Measurements from ENCODE around the gene GDAP1L1. TPM values are rescaled to one million over a fixed set of nuclear protein-coding genes. Genes with fewer than 3 reads are reported as not detected.
"Not testable (repeated sequence)": the region's sequence is repeated elsewhere in the genome, so short reads cannot be mapped to it uniquely, and the experiment has no call there.

GDAP1L1 gene
- total RNA-seq, 4 donors from 2014 or later = not detected

GRCh38 chr20:44288252-44288651 is 41.1 kb downstream of the GDAP1L1 start:
- intact Hi-C loops (cut with DNase I; ENCODE audit: low total_unique reads) = no loop called here
- ATAC-seq (no peak), DNase-seq (no peak)
- Histone ChIP-seq H3K4me1 (no peaks in the 10 kb centered on the region), H3K9me3 (no peaks in the 10 kb centered on the region), H3K36me3 (no peaks in the 10 kb centered on the region), H3K27ac (no peak overlapping the region), H3K27me3 (no peaks in the 10 kb centered on the region), H3K4me3 (no peak overlapping the region)
- no peak for TF ChIP-seq POLR2A (IDR thresholded peaks at IDR 0.05)
- TF ChIP-seq, protein P1, sequence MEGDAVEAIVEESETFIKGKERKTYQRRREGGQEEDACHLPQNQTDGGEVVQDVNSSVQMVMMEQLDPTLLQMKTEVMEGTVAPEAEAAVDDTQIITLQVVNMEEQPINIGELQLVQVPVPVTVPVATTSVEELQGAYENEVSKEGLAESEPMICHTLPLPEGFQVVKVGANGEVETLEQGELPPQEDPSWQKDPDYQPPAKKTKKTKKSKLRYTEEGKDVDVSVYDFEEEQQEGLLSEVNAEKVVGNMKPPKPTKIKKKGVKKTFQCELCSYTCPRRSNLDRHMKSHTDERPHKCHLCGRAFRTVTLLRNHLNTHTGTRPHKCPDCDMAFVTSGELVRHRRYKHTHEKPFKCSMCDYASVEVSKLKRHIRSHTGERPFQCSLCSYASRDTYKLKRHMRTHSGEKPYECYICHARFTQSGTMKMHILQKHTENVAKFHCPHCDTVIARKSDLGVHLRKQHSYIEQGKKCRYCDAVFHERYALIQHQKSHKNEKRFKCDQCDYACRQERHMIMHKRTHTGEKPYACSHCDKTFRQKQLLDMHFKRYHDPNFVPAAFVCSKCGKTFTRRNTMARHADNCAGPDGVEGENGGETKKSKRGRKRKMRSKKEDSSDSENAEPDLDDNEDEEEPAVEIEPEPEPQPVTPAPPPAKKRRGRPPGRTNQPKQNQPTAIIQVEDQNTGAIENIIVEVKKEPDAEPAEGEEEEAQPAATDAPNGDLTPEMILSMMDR (IDR thresholded peaks at IDR 0.05 in 4 of 5, conservative IDR thresholded peaks at IDR 0.05 in 1 of 5) = no peak
- in situ Hi-C loops (cut with MboI; ENCODE audit: low sequenced_read_pairs in 4 of 4) = no loop called here

GRCh38 chr20:44291754-44292153 is 44.6 kb downstream of the GDAP1L1 start:
- ATAC-seq (no peak), DNase-seq (no peak)
- Histone ChIP-seq H3K27me3 (no peaks in the 10 kb centered on the region), H3K36me3 (no peaks in the 10 kb centered on the region), H3K4me1 (no peaks in the 10 kb centered on the region), H3K27ac (no peak overlapping the region), H3K9me3 (no peaks in the 10 kb centered on the region), H3K4me3 (no peak overlapping the region)
- in situ Hi-C loops (cut with MboI; ENCODE audit: low sequenced_read_pairs in 4 of 4) (no loop called here), intact Hi-C loops (cut with DNase I; ENCODE audit: low total_unique reads) (no loop called here)
- TF ChIP-seq, protein P1 (IDR thresholded peaks at IDR 0.05 in 4 of 5, conservative IDR thresholded peaks at IDR 0.05 in 1 of 5) = no peak
- TF ChIP-seq POLR2A (IDR thresholded peaks at IDR 0.05) = no peak

DNA sequence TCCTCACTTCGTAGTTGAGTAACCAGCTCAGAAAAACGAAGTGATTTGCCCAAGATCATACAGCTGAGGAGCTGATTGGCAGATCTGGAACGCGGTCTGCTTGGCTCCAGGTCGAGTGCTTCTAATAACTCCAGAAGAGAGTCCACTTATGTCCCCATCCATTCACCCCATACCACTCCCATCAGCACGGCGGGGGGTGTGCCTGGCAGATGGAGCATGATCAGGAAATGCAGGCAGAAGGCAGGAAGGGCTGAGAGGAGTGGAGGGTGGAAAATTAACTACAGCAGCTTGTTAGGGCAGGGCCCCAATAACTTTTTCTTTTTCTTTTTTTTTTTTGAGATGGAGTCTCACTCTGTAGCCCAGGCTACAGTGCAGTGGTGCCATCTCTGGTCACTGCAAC is 48.9 kb downstream of the GDAP1L1 start:
- Histone ChIP-seq H3K27ac (no peak overlapping the region), H3K27me3 (no peaks in the 10 kb centered on the region), H3K36me3 (no peaks in the 10 kb centered on the region), H3K4me1 (no peaks in the 10 kb centered on the region), H3K9me3 (no peaks in the 10 kb centered on the region), H3K4me3 (no peak overlapping the region)
- ATAC-seq (no peak), DNase-seq (no peak)
- in situ Hi-C loops (cut with MboI; ENCODE audit: low sequenced_read_pairs in 4 of 4) (no loop called here), intact Hi-C loops (cut with DNase I; ENCODE audit: low total_unique reads) (no loop called here)
- TF ChIP-seq, protein P1 (IDR thresholded peaks at IDR 0.05 in 4 of 5, conservative IDR thresholded peaks at IDR 0.05 in 1 of 5) = no peak

DNA sequence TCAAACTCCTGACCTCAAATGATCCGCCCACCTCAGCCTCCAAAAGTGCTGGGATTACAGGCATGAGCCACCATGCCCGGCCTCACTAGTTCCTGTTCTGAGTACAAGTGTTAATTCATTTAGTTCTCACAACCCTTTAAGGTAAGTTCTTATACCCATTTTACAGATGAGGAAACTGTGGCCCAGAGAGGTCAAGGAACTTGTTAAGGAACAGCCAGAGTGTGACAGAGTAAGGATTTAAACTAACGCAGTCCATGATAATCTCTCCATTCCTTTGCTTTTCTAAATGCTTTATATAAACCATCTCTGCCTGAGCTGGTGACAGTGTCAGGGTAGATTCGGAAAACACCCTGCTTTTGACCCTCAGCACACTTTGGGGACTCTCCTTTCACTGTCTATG is 50.6 kb downstream of the GDAP1L1 start:
- DNase-seq (no peak), ATAC-seq (no peak)
- no peaks in the 10 kb centered on the region for H3K9me3 ChIP-seq
- no peak overlapping the region for H3K27ac ChIP-seq
- no peak for TF ChIP-seq POLR2A (IDR thresholded peaks at IDR 0.05)
- TF ChIP-seq, protein P1 (IDR thresholded peaks at IDR 0.05 in 4 of 5, conservative IDR thresholded peaks at IDR 0.05 in 1 of 5) = no peak
- no peaks in the 10 kb centered on the region for H3K36me3 ChIP-seq
- H3K4me3 ChIP-seq = no peak overlapping the region
- in situ Hi-C loops (cut with MboI; ENCODE audit: low sequenced_read_pairs in 4 of 4) (no loop called here), intact Hi-C loops (cut with DNase I; ENCODE audit: low total_unique reads) (no loop called here)
- H3K4me1 ChIP-seq = no peaks in the 10 kb centered on the region
- H3K27me3 ChIP-seq = no peaks in the 10 kb centered on the region

DNA sequence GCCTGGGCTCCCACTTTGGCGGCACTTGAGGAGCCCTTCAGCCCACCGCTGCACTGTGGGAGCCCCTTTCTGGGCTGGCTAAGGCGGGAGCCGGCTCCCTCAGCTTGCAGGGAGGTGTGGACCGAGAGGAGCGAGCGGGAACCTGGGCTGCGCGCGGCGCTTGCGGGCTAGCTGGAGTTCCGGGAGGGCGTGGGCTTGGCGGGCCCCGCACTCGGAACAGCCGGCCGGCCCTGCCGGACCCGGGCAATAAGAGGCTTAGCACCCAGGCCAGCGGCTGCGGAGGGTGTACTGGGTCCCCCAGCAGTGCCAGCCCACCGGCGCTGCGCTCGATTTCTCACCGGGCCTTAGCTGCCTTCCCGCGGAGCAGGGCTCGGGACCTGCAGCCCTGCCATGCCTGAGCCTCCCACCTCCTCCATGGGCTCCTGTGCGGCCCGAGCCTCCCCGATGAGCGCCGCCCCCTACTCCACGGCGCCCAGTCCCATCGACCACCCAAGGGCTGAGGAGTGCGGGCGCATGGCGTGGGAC is 52.0 kb downstream of the GDAP1L1 start:
- intact Hi-C loops (cut with DNase I; ENCODE audit: low total_unique reads); H3K36me3 ChIP-seq; H3K9me3 ChIP-seq; H3K27me3 ChIP-seq; H3K4me3 ChIP-seq; H3K4me1 ChIP-seq; ATAC-seq; H3K27ac ChIP-seq; DNase-seq; in situ Hi-C loops (cut with MboI; ENCODE audit: low sequenced_read_pairs in 4 of 4): not testable (repeated sequence)
